Transverse colon (tissue), 4 donors: Measurements from ENCODE around the gene C11orf24. TPM values are rescaled to one million over a fixed set of nuclear protein-coding genes. Genes with fewer than 3 reads are reported as not detected.

Experiments used
- DNase-seq: peaks from one replicate; pipeline ENCODE4 v3.0.0-alpha.2; 2019
- H3K27ac ChIP-seq, 4 donors: fragments of 200-600 bp; sonication (generic); 2 replicates each; pipeline ENCODE4 v1.5.1; 2016 to 2018; ENCODE audit warnings: inconsistent platforms in 4 of 4
- H3K27me3 ChIP-seq: fragments of 200-600 bp; sonication (generic); 2 replicates; pipeline ENCODE4 v1.5.1; 2017; ENCODE audit warnings: inconsistent platforms
- H3K36me3 ChIP-seq, 4 donors: fragments of 200-600 bp; sonication (generic); 2 replicates each; pipeline ENCODE4 v1.5.1; 2017 to 2019; ENCODE audit warnings: inconsistent platforms in 4 of 4
- H3K4me1 ChIP-seq, 4 donors: fragments of 200-600 bp; sonication (generic); 2 replicates each; pipeline ENCODE4 v1.5.1; 2017 to 2020; ENCODE audit warnings: inconsistent platforms in 4 of 4
- H3K4me3 ChIP-seq, 4 donors: fragments of 200-600 bp; sonication (generic); 1 replicate in 1 of 4; 2 replicates in 3 of 4; pipeline versions ENCODE4 v1.5.1 to v1.6.1; 2017 to 2019; ENCODE audit warnings: inconsistent platforms in 4 of 4
- H3K9me3 ChIP-seq, 2 donors: fragments of 200-600 bp; sonication (generic); 2 replicates each; pipeline ENCODE4 v1.5.1; 2017 to 2019; ENCODE audit warnings: inconsistent platforms in 2 of 2
- EP300 ChIP-seq: sonication (generic); formaldehyde crosslinking; IDR thresholded peaks from one replicate; pipeline ENCODE4 v1.6.1; 2017; ENCODE audit warnings: antibody characterized with exemption, low read depth
- POLR2A ChIP-seq: fragments of 450-650 bp; IDR thresholded peaks from one replicate; pipeline ENCODE4 v1.6.1; 2016; ENCODE audit warnings: antibody characterized with exemption, mild to moderate bottlenecking, moderate library complexity
- POLR2AphosphoS5 ChIP-seq, 3 donors: sonication (generic); formaldehyde crosslinking; IDR thresholded peaks; one replicate each; pipeline ENCODE4 v1.6.1; 2016; ENCODE audit warnings: antibody characterized with exemption in 3 of 3
- WGBS, 2 donors: methylation state at CpG; one replicate each; pipeline ENCODE4 v1.1.5; 2018; ENCODE audit warnings: low coverage in 1 of 2; 5-methylcytosine and 5-hydroxymethylcytosine counted together
- in situ Hi-C, 4 donors: fragments of 200-750 bp; cut with MboI; loops; one replicate each; pipeline versions ENCODE4 v1.15.0 to v1.15.1; 2017; ENCODE audit warnings: low sequenced_read_pairs in 3 of 4, low pct_ligation_motif_present in 1 of 4, low pct_unique_long_range_greater_than_20kb in 1 of 4
- intact Hi-C: fragments of 100-400 bp; cut with DNase I; formaldehyde crosslinking; loops from one replicate; pipeline ENCODE4 v1.15.1; 2023; ENCODE audit warnings: low total_unique reads
- total RNA-seq, 4 donors: library from RNA; depleted of rRNA; stranded (reverse); fragments of >200 nt; gene quantifications; one replicate each; pipeline ENCODE4 v1.1.0, GENCODE V29; 2016
- TF ChIP-seq, protein P1 (sequence below), 5 experiments: fragments of 200-600 bp in 3 of 5; fragments of 450-650 bp in 2 of 5; sonication (generic) in 3 of 5; IDR thresholded peaks; 1 replicate in 2 of 5; 2 replicates in 3 of 5; pipeline ENCODE4 v1.5.1; 2016 to 2017; ENCODE audit warnings: antibody characterized with exemption in 5 of 5, inconsistent platforms in 3 of 5, mild to moderate bottlenecking in 2 of 5, moderate library complexity in 1 of 5

Gene C11orf24
- total RNA-seq, 4 donors from 2014 or later: 31.4 to 130 (median 56.6) TPM

- in situ Hi-C loops: loop anchor here (5.0 to 25.0 kb wide), 4 partner anchors 40 to 187 kb away; no protein-coding TSS in a partner anchor
- Histone ChIP-seq H3K9me3 (no peaks in the 10 kb centered on the region), H3K4me1 (peaks cover 7 to 8% (median 8%) of the 10 kb centered on the region in 4 donors), H3K27me3 (no peaks in the 10 kb centered on the region), H3K4me3 (peak overlapping the region in 1 of 4 donors; percentile 13), H3K36me3 (peaks cover 0 to 7% (median 0%) of the 10 kb centered on the region in 4 donors), H3K27ac (peak overlapping the region in 2 of 4 donors; percentile 10 to 52)
- intact Hi-C loops: loop anchor here (2.0 to 10.0 kb wide), 3 partner anchors 41 to 189 kb away; no protein-coding TSS in a partner anchor
- TF ChIP-seq POLR2A (no peak), EP300 (no peak), POLR2AphosphoS5 (IDR thresholded peaks at IDR 0.05) (peak in 2 of 3 donors; percentile 45 to 58)
- TF ChIP-seq, protein P1, sequence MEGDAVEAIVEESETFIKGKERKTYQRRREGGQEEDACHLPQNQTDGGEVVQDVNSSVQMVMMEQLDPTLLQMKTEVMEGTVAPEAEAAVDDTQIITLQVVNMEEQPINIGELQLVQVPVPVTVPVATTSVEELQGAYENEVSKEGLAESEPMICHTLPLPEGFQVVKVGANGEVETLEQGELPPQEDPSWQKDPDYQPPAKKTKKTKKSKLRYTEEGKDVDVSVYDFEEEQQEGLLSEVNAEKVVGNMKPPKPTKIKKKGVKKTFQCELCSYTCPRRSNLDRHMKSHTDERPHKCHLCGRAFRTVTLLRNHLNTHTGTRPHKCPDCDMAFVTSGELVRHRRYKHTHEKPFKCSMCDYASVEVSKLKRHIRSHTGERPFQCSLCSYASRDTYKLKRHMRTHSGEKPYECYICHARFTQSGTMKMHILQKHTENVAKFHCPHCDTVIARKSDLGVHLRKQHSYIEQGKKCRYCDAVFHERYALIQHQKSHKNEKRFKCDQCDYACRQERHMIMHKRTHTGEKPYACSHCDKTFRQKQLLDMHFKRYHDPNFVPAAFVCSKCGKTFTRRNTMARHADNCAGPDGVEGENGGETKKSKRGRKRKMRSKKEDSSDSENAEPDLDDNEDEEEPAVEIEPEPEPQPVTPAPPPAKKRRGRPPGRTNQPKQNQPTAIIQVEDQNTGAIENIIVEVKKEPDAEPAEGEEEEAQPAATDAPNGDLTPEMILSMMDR (IDR thresholded peaks at IDR 0.05): peak; percentile 88 to 98 (median 91)
- WGBS, 2 donors: 37% methylated on average over 22 of the region's 22 CpGs; no CpG with 5 or more reads in 1 of the 2 donors
- DNase-seq: peak; percentile 97
These were observed 14.1 kb downstream of the C11orf24 start for GRCh38 chr11:68257477-68258362.

- Histone ChIP-seq H3K36me3 (no peaks in the 10 kb centered on the region), H3K4me1 (peaks cover 7 to 8% (median 8%) of the 10 kb centered on the region in 4 donors), H3K27me3 (no peaks in the 10 kb centered on the region), H3K4me3 (no peak overlapping the region), H3K27ac (no peak overlapping the region), H3K9me3 (no peaks in the 10 kb centered on the region)
- intact Hi-C loops (loop anchor here (2.0 to 10.0 kb wide), 3 partner anchors 42 to 190 kb away; no protein-coding TSS in a partner anchor), in situ Hi-C loops (loop anchor here (5.0 to 25.0 kb wide), 4 partner anchors 41 to 188 kb away; no protein-coding TSS in a partner anchor)
- no peak for DNase-seq
- WGBS, 2 donors: 60 to 77% methylated on average over 2 to 9 of the region's 9 CpGs
- TF ChIP-seq EP300: no peak
- TF ChIP-seq, protein P1 (IDR thresholded peaks at IDR 0.05): no peak
- TF ChIP-seq POLR2AphosphoS5 (IDR thresholded peaks at IDR 0.05): no peak
- TF ChIP-seq POLR2A: no peak
These were observed 15.4 kb downstream of the C11orf24 start for GRCh38 chr11:68256331-68256741.

DNA sequence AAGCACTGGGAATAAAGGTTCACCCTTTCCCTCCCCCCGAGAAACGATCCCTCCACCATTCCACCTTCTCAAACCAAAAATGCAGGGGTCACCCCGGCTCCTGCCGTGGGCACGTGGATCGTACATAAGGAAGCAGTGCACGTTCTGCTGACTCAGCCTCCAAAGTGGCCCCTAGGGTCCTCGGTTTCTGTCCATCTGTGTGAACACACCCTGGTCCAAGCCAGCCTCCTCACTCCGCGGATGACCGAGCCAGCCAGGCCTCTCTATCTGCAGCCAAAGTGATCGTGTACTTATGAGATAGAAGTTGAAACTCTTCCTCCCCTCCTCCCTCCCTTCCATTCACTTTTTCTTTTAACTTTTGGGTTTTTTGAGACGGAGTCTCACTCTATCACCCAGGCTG is 16.2 kb downstream of the C11orf24 start:
- intact Hi-C loops: loop anchor here (10.0 kb wide), 1 partner anchor 129 kb away; no protein-coding TSS in a partner anchor

More for the DNA sequence above, 16.2 kb downstream of the C11orf24 start:
- DNase-seq: no peak
- Histone ChIP-seq H3K9me3 (no peaks in the 10 kb centered on the region), H3K36me3 (no peaks in the 10 kb centered on the region), H3K27me3 (no peaks in the 10 kb centered on the region), H3K4me1 (peaks cover 7 to 8% (median 8%) of the 10 kb centered on the region in 4 donors), H3K27ac (no peak overlapping the region), H3K4me3 (no peak overlapping the region)
- 76 to 85% methylated on average over 5 to 13 of the region's 13 CpGs for whole genome bisulfite sequencing, 2 donors
- in situ Hi-C loops: loop anchor here (5.0 to 25.0 kb wide), 4 partner anchors 42 to 189 kb away; no protein-coding TSS in a partner anchor
- TF ChIP-seq, protein P1 (IDR thresholded peaks at IDR 0.05): no peak
- TF ChIP-seq POLR2AphosphoS5 (IDR thresholded peaks at IDR 0.05): no peak
- TF ChIP-seq POLR2A: no peak
- TF ChIP-seq EP300: no peak
